DOHH2 (cell line): ENCODE measurements around the gene SLC8B1.

ENCODE experiments used
- CTCF ChIP-seq: fragments of 200-600 bp; sonication (generic); IDR thresholded peaks from one replicate; pipeline ENCODE4 v1.5.1; 2014; ENCODE audit warnings: antibody characterized with exemption, mild to moderate bottlenecking, low read depth, low read length; ENCODE audit not compliant: poor library complexity, severe bottlenecking
- EZH2phosphoT487 ChIP-seq: fragments of 200-600 bp; sonication (generic); IDR thresholded peaks from 2 replicates; pipeline ENCODE4 v1.6.1; 2017; ENCODE audit warnings: borderline replicate concordance, mild to moderate bottlenecking, antibody characterized with exemption, low read length, moderate library complexity, mixed read lengths

GRCh38 chr12:113318900-113319628 lies 15.8 kb downstream of the SLC8B1 start:
- TF ChIP-seq CTCF (no peak), EZH2phosphoT487 (no peak)
